Fibroblast of skin of left quadriceps (primary cell): Measurements from ENCODE around the gene ERCC8.
A peak's percentile ranks its signal among the peaks of the same experiment; 100 is the strongest.
"Not testable (repeated sequence)": the region's sequence is repeated elsewhere in the genome, so short reads cannot be mapped to it uniquely, and the experiment has no call there.

Experiments
- DNase-seq, 2 experiments: peaks; one replicate each; pipeline ENCODE4 v3.0.0-alpha.2; 2013; ENCODE audit warnings: low read depth in 2 of 2

Gene ERCC8

GRCh38 chr5:60918466-60918865 is 26.4 kb downstream of the ERCC8 start:
- no peak for DNase-seq

GRCh38 chr5:60916646-60917045 is 28.2 kb downstream of the ERCC8 start:
- peak; percentile 15 to 17 for DNase-seq

- no peak for DNase-seq
Measured at GRCh38 chr5:60903356-60903755, 41.5 kb downstream of the ERCC8 start.

GRCh38 chr5:60896991-60897390 is 47.9 kb downstream of the ERCC8 start:
- no peak for DNase-seq

- DNase-seq, result no peak
Measured at GRCh38 chr5:60893521-60893920, 51.3 kb downstream of the ERCC8 start.

- no peak for DNase-seq
Measured at GRCh38 chr5:60891667-60892066, 53.2 kb downstream of the ERCC8 start.

GRCh38 chr5:60888359-60889061 is 56.4 kb downstream of the ERCC8 start:
- no peak for DNase-seq

GRCh38 chr5:60887746-60888145 is 57.1 kb downstream of the ERCC8 start:
- DNase-seq, result no peak

- DNase-seq, result no peak
Measured at GRCh38 chr5:60887096-60887495, 57.8 kb downstream of the ERCC8 start.

GRCh38 chr5:60886158-60886557 is 58.7 kb downstream of the ERCC8 start:
- DNase-seq, result no peak

GRCh38 chr5:60883229-60883628 is 61.6 kb downstream of the ERCC8 start:
- DNase-seq, result no peak

- no peak for DNase-seq
Measured at GRCh38 chr5:60872892-60873291, 72.0 kb downstream of the ERCC8 start.

GRCh38 chr5:60870857-60871256 is 74.0 kb downstream of the ERCC8 start:
- DNase-seq, result no peak

GRCh38 chr5:60860572-60860971 is 84.3 kb downstream of the ERCC8 start:
- DNase-seq, result not testable (repeated sequence)

GRCh38 chr5:60856066-60856465 is 88.8 kb downstream of the ERCC8 start:
- peak; percentile 15 to 29 for DNase-seq

GRCh38 chr5:60852940-60853339 is 91.9 kb downstream of the ERCC8 start:
- no peak for DNase-seq

GRCh38 chr5:60852317-60852716 is 92.6 kb downstream of the ERCC8 start:
- no peak for DNase-seq

GRCh38 chr5:60851626-60852025 is 93.2 kb downstream of the ERCC8 start:
- DNase-seq, result no peak

GRCh38 chr5:60846298-60846697 is 98.6 kb downstream of the ERCC8 start:
- DNase-seq, result no peak

- DNase-seq, result no peak
Measured at GRCh38 chr5:60843936-60844905, 100.6 kb downstream of the ERCC8 start, which contains the start of gene ELOVL7. ELOVL7 (minus strand) TSS chr5:60844269; CDS start chr5:60787397, 56,872 bp downstream.

GRCh38 chr5:60843386-60843935 is 101.4 kb downstream of the ERCC8 start:
- no peak for DNase-seq

- no peak for DNase-seq
Measured at GRCh38 chr5:60842871-60843385, 101.9 kb downstream of the ERCC8 start.
